Mammary epithelial cell (primary cell): ENCODE data around the gene ACTBL2.

ENCODE experiments used
- CTCF ChIP-seq, 2 donors: IDR thresholded peaks in 1 of 2; conservative IDR thresholded peaks in 1 of 2; 2 replicates each; pipeline ENCODE4 v1.5.1; 2011 to 2012; ENCODE audit warnings: inconsistent platforms in 2 of 2, low read length in 2 of 2, mild to moderate bottlenecking in 2 of 2, control low read depth in 1 of 2, low read depth in 1 of 2; ENCODE audit not compliant: insufficient read depth in 1 of 2; ENCODE audit errors: extremely low read depth in 1 of 2
- EZH2 ChIP-seq: IDR thresholded peaks from 2 replicates; pipeline ENCODE4 v1.6.1; 2012; ENCODE audit warnings: low read length, inconsistent platforms, borderline replicate concordance

DNA sequence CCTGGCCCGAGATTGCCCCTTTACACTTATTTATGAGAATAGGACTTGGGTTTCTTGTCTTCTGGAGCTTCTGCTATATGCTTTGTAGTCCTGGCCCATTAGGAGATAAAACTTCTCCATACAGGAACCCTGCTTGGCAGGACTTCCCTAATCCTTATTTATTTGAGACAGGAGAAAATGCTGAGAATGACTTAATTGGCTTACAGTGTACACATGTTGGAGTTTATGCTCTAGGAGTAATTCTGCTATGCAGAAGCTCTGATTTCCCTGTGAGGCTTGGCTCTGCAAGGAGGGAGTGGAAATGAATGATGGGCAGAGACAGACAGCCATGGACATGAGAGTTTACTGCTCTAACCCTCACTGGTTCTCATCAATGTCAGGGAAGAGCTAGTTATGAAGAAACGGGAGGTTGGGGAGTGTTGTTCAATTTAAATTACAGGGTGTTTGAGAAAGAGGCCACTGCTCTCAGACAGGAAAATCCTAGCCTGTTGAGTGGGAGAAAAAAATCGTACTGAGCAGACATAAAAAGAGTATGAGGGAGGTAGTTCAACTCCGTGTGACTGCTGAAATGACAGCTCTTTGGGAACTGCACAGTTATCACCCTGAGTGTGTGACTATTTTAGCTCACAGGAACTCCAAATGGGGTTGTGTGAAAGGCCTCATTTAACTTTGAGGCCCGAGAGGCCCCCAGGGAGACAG is 37.5 kb downstream of the ACTBL2 start:
- TF ChIP-seq CTCF (conservative IDR thresholded peaks at IDR 0.05 in 1 of 2, IDR thresholded peaks at IDR 0.05 in 1 of 2; ENCODE audit: extremely low read depth in 1 of 2, insufficient read depth in 1 of 2, low read depth in 1 of 2, low read length in 2 of 2) (no peak), EZH2 (no peak)
